Activated naive CD8-positive, alpha-beta T cell treated with anti-CD3 and anti-CD28 coated beads, Interleukin-2, amount 50 U/mL, for 24 hours (primary cell): ENCODE data around the gene FBLN1.
"Not testable (repeated sequence)": the region's sequence is repeated elsewhere in the genome, so short reads cannot be mapped to it uniquely, and the experiment has no call there.

Experiments
- ATAC-seq: fragments of 150-1000 bp; cut with Tn5 transposase; one replicate; pipeline ENCODE4 v1.10.0; 2021
- DNase-seq: peaks from one replicate; pipeline ENCODE4 v3.0.0; 2021
- H3K27ac Mint-ChIP-seq: one replicate; pipeline ENCODE4 v1.8.0; 2021; ENCODE audit warnings: mild to moderate bottlenecking, mixed read lengths
- H3K27me3 Mint-ChIP-seq: one replicate; pipeline ENCODE4 v1.8.0; 2021; ENCODE audit warnings: mixed read lengths
- H3K36me3 Mint-ChIP-seq: one replicate; pipeline ENCODE4 v1.8.0; 2021; ENCODE audit warnings: low read depth, mixed read lengths
- H3K4me1 Mint-ChIP-seq: one replicate; pipeline ENCODE4 v1.8.0; 2021; ENCODE audit warnings: mixed read lengths
- H3K4me3 Mint-ChIP-seq: one replicate; pipeline ENCODE4 v1.8.0; 2021; ENCODE audit warnings: mild to moderate bottlenecking, moderate library complexity, mixed read lengths
- H3K9me3 Mint-ChIP-seq: one replicate; pipeline ENCODE4 v1.8.0; 2021; ENCODE audit warnings: mixed read lengths

Gene FBLN1

DNA sequence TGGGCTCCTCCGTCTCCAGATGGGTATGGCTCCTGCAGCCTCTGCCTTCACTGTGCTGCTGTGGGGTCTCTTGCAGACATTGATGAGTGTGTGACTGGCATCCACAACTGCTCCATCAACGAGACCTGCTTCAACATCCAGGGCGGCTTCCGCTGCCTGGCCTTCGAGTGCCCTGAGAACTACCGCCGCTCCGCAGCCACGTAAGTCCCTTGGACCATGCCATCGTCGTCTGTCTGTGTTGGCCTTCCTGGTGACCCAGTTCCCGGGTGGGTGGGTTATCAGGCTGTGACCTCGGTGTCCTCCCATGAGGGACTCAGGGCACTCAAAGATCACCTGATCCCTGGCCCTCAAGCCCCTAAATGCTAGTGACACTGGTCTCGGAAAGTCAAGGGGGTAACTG lies 47.7 kb downstream of the FBLN1 start:
- ATAC-seq (no peak), DNase-seq (no peak)
- Mint-ChIP-seq H3K4me1 (peaks cover 2% of the 10 kb centered on the region), H3K36me3 (no peaks in the 10 kb centered on the region), H3K27ac (no peak overlapping the region), H3K4me3 (no peak overlapping the region), H3K27me3 (peaks cover 2% of the 10 kb centered on the region), H3K9me3 (no peaks in the 10 kb centered on the region)

DNA sequence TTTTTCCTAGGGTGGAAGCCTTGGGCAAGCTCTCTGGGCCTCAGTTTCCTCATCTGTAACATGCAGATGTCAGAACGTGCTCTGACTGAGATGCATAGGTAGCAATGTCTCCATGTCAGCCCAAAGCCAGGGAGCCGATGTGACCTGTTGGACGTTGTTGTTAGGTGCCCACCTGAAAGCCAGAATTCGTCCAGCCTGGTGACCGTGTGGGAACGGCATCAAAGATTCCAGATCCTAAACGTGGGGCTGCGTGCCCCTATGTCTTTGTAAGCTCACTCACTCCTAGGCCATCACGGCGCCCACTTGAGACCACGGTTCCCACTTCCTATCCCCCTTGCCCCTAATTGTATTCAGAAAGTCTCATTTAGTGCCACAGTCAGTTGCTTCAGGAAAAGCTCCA lies 48.2 kb downstream of the FBLN1 start:
- H3K27me3 Mint-ChIP-seq: peaks cover 2% of the 10 kb centered on the region
- H3K4me3 Mint-ChIP-seq: no peak overlapping the region
- ATAC-seq (no peak), DNase-seq (no peak)
- no peaks in the 10 kb centered on the region for H3K9me3 Mint-ChIP-seq
- no peaks in the 10 kb centered on the region for H3K36me3 Mint-ChIP-seq
- peaks cover 2% of the 10 kb centered on the region for H3K4me1 Mint-ChIP-seq
- H3K27ac Mint-ChIP-seq: no peak overlapping the region

DNA sequence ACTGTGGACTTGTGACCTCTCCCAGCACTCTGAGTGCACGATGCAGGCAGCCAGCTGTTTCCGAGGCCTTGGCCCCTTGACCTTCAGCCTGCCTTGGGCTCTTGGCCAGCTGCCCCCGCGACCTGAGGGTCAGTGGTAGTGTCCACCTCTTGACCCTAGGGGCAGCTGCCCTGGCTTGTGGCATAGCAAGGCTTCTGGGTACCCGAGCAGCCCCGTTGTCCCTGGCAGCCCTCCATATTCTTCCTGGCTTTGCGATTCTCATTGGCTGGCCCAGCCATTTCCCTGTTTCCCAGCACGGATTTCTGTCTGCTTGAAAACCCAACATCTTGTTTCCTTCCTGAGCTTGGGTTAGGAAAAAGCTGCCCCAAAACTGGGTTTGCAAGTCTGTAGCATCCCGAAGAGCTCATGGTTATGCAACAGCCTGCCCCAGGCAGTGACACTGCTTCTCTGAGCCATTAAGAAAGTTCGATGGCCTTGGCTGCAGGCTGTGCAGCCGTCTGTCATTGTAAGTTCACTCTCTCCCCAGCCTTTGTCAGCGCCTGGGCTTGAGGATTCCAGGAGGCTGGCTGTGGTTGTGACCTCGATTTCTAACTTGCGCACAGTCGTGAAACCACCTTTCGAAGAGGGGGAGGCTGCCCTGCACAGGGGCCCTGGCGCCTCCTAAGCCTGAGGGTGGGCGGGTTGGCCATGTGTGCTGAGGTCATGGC lies 48.8 kb downstream of the FBLN1 start:
- Mint-ChIP-seq H3K27ac (no peak overlapping the region), H3K27me3 (peaks cover 2% of the 10 kb centered on the region), H3K4me1 (peaks cover 2% of the 10 kb centered on the region), H3K36me3 (no peaks in the 10 kb centered on the region), H3K4me3 (no peak overlapping the region), H3K9me3 (no peaks in the 10 kb centered on the region)
- ATAC-seq (no peak), DNase-seq (no peak)

DNA sequence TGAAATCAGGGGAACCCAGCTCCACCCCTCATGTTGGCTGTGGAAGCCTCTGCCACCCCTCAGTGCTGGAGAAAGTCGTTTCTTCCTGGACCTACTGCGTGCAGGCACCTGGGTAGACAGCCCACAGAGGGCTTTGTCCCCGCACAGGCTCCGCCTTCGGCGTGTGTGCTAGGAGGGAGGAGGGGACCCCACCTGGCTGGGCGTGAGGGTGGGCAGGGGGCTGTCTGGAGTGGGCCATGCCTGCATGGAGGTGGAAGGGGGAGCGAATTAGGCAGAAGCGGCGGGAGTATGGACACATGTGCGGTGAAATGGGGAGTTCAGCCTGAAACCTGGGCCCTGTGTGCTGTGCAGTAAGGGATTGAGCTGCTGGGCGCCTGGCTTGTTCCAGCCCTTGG lies 49.3 kb downstream of the FBLN1 start:
- ATAC-seq: no peak
- no peak overlapping the region for H3K27ac Mint-ChIP-seq
- no peak for DNase-seq
- H3K36me3 Mint-ChIP-seq: no peaks in the 10 kb centered on the region
- H3K27me3 Mint-ChIP-seq: peaks cover 2% of the 10 kb centered on the region
- no peak overlapping the region for H3K4me3 Mint-ChIP-seq
- no peaks in the 10 kb centered on the region for H3K9me3 Mint-ChIP-seq
- peaks cover 2% of the 10 kb centered on the region for H3K4me1 Mint-ChIP-seq

DNA sequence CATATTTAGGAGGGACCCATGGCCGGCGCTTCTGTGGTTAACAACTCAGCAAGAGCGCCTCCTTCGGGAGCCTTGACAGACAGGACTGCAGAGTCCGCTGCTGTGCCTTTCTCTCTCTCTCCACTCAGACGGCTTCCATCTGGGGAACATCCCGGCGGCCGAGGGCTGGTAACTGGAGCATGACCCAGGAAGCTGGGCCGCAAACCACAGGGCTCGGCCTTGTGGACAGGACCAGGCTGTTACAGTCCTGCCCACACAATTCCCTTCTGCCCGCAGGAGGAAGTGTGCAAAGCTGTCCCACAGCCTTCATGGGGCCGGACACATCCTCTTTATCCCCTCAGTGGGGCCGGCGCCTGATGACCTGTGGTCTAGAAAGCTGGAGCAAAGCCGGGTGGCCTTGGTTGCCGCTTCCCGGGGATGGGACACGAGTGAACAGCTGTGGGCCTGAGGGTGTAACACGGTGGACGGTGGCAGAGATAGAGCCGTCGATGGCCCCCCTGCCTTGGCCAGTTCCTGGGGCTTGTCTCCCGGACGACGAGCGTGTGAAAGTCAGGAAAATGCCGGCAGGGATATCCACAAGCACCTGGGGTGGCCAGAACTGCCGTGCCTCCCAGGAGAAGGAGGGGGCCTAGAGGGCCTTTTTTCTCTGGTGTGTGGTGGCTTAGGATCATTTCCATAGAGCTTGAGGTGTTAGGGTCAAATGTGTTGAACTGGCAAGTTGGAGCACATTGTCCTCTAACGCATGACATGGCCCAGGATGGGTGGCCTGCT lies 50.1 kb downstream of the FBLN1 start:
- peaks cover 2% of the 10 kb centered on the region for H3K27me3 Mint-ChIP-seq
- DNase-seq (no peak), ATAC-seq (no peak)
- peaks cover 2% of the 10 kb centered on the region for H3K4me1 Mint-ChIP-seq
- no peak overlapping the region for H3K4me3 Mint-ChIP-seq
- no peaks in the 10 kb centered on the region for H3K9me3 Mint-ChIP-seq
- no peaks in the 10 kb centered on the region for H3K36me3 Mint-ChIP-seq
- no peak overlapping the region for H3K27ac Mint-ChIP-seq

DNA sequence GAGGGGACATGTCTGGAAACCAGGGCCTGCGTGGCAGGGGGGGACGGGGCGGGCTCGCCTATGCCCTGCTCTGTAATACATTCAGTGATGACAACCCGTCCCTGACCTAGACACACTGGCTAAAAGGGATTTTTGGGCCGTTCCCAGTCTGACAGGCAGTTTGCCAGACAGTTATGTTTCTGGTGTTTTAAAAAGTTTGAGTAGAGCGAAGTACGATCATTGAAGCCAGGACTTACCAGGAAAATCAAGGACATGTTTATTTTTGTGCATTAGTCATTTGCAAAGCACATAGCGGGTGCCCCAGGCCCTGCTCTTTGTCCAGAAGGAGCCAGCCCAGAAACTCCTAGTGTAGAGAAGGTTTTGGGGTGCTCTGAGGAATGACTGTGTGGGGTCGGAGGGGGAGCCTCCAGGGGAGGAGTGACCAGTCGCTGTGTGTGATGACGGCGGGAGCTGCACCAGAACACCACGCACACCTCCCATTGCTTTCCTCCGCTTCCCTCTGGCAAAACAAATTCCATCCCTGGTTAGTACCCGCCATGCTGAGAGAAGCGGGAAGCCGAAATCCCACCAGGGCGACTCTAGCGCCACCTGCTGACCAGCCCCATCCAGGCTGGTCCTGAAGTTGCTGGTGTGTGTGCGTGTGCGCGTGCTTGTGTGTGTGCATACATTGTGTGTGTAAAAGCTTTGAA lies 50.8 kb downstream of the FBLN1 start:
- H3K9me3 Mint-ChIP-seq: no peaks in the 10 kb centered on the region
- no peaks in the 10 kb centered on the region for H3K36me3 Mint-ChIP-seq
- no peak overlapping the region for H3K4me3 Mint-ChIP-seq
- DNase-seq (peak; percentile 78), ATAC-seq (no peak)
- H3K27me3 Mint-ChIP-seq: peaks cover 2% of the 10 kb centered on the region
- no peak overlapping the region for H3K27ac Mint-ChIP-seq
- H3K4me1 Mint-ChIP-seq: peaks cover 2% of the 10 kb centered on the region

DNA sequence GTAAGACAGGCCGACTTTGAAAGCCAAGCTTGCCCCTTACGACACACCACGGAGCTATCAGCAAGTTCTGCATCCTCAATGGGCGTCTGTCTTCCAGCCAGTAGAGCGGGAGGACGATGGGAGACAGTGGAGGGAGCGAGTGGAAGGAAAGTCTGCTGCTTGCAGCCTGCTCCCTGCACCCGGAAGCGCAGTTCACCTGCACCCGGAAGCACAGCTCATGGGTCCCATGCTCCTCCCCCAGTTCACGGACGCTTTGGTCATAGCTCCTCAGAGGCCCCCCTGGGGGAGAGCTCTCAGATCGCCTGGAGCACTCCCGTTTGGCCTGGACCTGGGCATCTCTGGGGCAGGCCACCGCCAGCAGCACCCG lies 51.3 kb downstream of the FBLN1 start:
- H3K9me3 Mint-ChIP-seq: no peaks in the 10 kb centered on the region
- H3K27me3 Mint-ChIP-seq: peaks cover 2% of the 10 kb centered on the region
- no peaks in the 10 kb centered on the region for H3K36me3 Mint-ChIP-seq
- no peak for DNase-seq
- H3K4me3 Mint-ChIP-seq: no peak overlapping the region
- ATAC-seq: no peak
- peaks cover 2% of the 10 kb centered on the region for H3K4me1 Mint-ChIP-seq
- no peak overlapping the region for H3K27ac Mint-ChIP-seq

DNA sequence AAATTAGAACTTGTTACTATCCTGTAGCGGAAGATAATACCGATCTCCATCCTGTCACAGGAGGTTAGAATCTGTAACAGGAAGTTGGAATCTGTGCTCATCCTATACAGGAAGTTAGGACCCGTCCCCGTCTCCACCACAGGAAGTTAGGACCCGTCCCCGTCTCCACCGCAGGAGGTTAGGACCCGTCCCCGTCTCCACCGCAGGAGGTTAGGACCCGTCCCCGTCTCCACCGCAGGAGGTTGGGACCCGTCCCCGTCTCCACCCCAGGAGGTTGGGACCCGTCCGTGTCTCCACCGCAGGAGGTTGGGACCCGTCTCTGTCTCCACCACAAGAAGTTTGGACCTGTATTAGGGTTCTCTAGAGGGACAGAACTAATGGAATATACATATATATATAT lies 52.2 kb downstream of the FBLN1 start:
- no peaks in the 10 kb centered on the region for H3K9me3 Mint-ChIP-seq
- H3K27me3 Mint-ChIP-seq: peaks cover 2% of the 10 kb centered on the region
- no peak overlapping the region for H3K27ac Mint-ChIP-seq
- H3K36me3 Mint-ChIP-seq: no peaks in the 10 kb centered on the region
- DNase-seq: no peak
- ATAC-seq: no peak
- H3K4me1 Mint-ChIP-seq: peaks cover 2% of the 10 kb centered on the region
- no peak overlapping the region for H3K4me3 Mint-ChIP-seq

DNA sequence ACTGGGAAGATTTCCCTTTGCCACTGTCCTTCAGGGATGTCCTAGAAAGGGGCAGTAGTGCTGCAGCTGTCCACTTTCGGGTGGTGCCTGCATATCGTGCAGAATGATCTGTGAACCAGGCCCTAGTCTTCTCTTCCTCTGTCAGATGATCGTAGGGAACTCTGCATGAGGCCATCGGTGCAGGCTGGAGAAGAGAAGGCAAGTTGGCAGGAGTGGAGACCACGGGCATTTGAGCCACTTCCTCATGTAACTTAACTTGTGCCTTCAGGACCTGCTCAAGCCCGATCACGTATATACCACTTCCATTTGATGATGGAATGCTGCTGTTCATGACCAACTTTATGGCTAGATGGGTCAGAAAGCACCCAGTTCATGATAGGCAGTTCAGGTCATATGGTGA lies 55.2 kb downstream of the FBLN1 start:
- not testable (repeated sequence) for ATAC-seq, H3K4me3 Mint-ChIP-seq, H3K36me3 Mint-ChIP-seq

DNA sequence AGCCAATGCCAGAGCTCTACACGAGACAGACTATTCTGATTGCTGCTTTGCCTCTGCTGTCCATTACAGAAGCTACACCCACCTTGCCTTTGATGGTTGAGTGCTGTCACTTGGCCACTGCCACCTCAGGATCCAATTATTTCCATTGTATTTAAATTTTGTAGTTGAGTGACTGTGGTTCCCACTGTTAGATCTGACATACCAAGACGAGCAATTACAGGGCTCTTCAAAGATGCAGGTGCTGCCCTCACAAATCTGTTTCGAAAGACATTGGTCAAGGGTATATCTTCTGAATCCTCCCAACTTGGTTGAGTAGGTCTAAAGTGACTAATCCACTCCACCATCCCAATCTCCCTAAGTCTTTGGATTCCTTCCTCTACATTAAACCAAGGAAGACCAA lies 57.4 kb downstream of the FBLN1 start:
- H3K27me3 Mint-ChIP-seq, DNase-seq, H3K36me3 Mint-ChIP-seq, H3K27ac Mint-ChIP-seq, H3K4me3 Mint-ChIP-seq, H3K4me1 Mint-ChIP-seq, H3K9me3 Mint-ChIP-seq, ATAC-seq: not testable (repeated sequence)

More for the DNA sequence above, 55.2 kb downstream of the FBLN1 start:
- H3K9me3 Mint-ChIP-seq, H3K27me3 Mint-ChIP-seq, H3K27ac Mint-ChIP-seq, DNase-seq, H3K4me1 Mint-ChIP-seq: not testable (repeated sequence)

DNA sequence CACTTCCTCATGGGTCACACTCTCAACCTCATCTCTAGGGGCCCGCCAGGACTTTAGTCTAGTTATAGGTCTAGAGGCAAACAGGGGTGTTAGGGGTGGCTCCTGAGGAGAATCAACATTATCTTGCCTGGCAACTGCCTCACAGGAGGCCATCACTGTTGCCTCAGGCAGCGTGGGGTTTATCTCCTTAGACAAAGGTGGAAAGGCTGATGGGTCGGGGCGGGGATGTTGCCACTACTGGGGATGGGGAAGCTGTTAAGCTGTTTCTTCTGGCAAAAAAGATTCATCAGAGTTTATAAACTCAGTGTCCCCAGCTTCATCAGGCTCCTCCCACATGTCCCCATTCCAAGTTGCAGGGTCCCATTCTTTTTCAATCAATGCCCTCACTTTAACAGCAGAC lies 58.1 kb downstream of the FBLN1 start:
- H3K36me3 Mint-ChIP-seq, ATAC-seq, H3K9me3 Mint-ChIP-seq, DNase-seq, H3K27ac Mint-ChIP-seq, H3K27me3 Mint-ChIP-seq, H3K4me1 Mint-ChIP-seq, H3K4me3 Mint-ChIP-seq: not testable (repeated sequence)

DNA sequence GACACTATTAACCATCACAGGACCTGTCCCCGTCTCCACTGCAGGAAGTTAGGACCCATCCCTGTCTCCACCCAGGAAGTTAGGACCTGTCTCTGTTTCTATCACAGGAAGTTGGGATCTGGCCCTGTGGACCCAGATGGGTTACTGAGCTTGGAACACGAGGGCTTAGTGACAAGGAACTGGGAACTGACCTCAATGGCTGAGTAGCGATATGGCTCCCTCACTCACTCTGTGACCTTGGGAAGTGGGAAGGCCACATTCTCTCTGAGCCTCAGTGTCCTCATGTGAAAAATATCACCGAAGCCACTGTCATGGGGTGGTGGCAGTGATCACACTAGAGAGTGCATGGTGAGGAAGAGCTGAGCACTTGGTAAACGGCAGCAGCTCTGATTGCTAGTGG lies 59.4 kb downstream of the FBLN1 start:
- ATAC-seq (no peak), DNase-seq (no peak)
- peaks cover 8% of the 10 kb centered on the region for H3K27me3 Mint-ChIP-seq
- peaks cover 7% of the 10 kb centered on the region for H3K9me3 Mint-ChIP-seq
- H3K4me3 Mint-ChIP-seq: no peak overlapping the region
- H3K27ac Mint-ChIP-seq: no peak overlapping the region
- no peaks in the 10 kb centered on the region for H3K4me1 Mint-ChIP-seq
- H3K36me3 Mint-ChIP-seq: no peaks in the 10 kb centered on the region

DNA sequence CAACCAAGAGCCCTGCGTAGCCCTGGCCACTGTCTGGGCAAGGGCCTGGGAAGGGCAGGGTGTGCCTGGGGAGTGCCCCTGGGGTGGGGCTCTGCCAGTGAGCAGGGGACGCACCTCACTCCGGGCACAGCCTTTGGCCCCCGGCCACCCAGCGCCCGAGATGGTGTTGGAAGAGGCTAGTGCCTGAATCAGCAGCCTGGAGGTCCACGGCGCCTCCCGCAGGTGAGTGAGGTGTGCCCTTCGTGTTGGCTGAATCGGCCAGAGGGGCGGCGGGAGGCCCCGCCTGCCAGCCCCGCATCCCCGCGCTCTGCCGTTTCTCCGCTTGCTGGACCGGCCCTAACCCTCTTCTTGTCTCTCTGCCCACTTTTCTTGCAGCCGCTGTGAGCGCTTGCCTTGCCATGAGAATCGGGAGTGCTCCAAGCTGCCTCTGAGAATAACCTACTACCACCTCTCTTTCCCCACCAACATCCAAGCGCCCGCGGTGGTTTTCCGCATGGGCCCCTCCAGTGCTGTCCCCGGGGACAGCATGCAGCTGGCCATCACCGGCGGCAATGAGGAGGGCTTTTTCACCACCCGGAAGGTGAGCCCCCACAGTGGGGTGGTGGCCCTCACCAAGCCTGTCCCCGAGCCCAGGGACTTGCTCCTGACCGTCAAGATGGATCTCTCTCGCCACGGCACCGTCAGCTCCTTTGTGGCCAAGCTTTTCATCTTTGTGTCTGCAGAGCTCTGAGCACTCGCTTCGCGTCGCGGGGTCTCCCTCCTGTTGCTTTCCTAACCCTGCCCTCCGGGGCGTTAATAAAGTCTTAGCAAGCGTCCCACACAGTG lies 60.1 kb downstream of the FBLN1 start:
- H3K9me3 Mint-ChIP-seq: peaks cover 7% of the 10 kb centered on the region
- no peak for DNase-seq
- H3K27me3 Mint-ChIP-seq: peaks cover 12% of the 10 kb centered on the region
- no peak overlapping the region for H3K27ac Mint-ChIP-seq
- no peaks in the 10 kb centered on the region for H3K36me3 Mint-ChIP-seq
- no peak for ATAC-seq
- no peak overlapping the region for H3K4me3 Mint-ChIP-seq
- no peaks in the 10 kb centered on the region for H3K4me1 Mint-ChIP-seq

DNA sequence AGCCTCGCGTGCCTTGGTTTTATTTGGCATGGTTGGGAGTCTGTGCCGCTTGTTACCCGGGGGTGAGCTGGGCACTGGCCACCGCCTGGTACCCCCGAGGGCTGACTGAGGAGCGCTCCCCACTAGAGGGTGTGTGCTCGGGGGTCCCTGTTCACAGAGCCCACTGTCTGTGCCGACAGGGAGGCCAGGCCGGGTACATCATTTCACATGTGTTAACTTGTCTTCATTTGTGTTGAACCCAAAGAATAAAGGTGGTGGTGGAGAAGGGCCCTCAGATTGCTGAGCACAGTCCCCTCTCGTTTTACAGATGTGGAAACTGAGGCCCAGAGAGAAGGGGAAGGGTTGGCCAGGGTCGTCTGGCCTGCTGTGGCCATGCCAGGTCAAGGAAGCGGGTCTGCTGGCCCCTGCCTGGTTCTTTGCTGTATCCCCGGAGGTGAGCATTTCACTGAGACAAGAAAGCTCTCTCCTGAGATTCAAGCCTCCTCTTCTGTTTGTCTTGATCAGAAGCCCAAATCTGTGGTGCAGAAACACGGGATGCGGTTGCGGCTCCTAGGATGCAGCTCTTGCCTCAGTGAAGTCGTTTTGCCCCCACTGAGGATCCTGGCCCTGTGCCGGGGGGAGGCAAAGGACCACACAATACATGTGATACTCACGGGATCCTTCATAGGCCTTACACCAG lies 60.8 kb downstream of the FBLN1 start:
- ATAC-seq (no peak), DNase-seq (no peak)
- Mint-ChIP-seq H3K27ac (no peak overlapping the region), H3K36me3 (no peaks in the 10 kb centered on the region), H3K9me3 (peaks cover 7% of the 10 kb centered on the region), H3K4me3 (no peak overlapping the region), H3K27me3 (peaks cover 12% of the 10 kb centered on the region), H3K4me1 (no peaks in the 10 kb centered on the region)
